Pulmonary artery endothelial cell (primary cell): Measurements from ENCODE around the gene QSOX2. TPM values are rescaled to one million over a fixed set of nuclear protein-coding genes. Genes with fewer than 3 reads are reported as not detected.

Experiments
- DNase-seq: peaks from one replicate; pipeline ENCODE4 v3.0.0-alpha.2; 2011; ENCODE audit warnings: low read depth, low spot score
- total RNA-seq: library from RNA; depleted of rRNA; stranded (reverse); fragments of >200 nt; gene quantifications from 2 replicates; pipeline ENCODE4 v1.2.3, GENCODE V29; 2014

The QSOX2 gene
- total RNA-seq, 1 donor from 2014 or later: 12.4 TPM

GRCh38 chr9:136192289-136193126 is 53.1 kb downstream of the QSOX2 start:
- DNase-seq: no peak

GRCh38 chr9:136191960-136192286 is 53.7 kb downstream of the QSOX2 start:
- no peak for DNase-seq

GRCh38 chr9:136191099-136191959 is 54.3 kb downstream of the QSOX2 start:
- DNase-seq: no peak

GRCh38 chr9:136190656-136191055 is 55.0 kb downstream of the QSOX2 start:
- no peak for DNase-seq

- no peak for DNase-seq
These were observed 55.4 kb downstream of the QSOX2 start for GRCh38 chr9:136190237-136190601.

- DNase-seq: no peak
These were observed 56.0 kb downstream of the QSOX2 start for GRCh38 chr9:136189394-136190236.

- no peak for DNase-seq
These were observed 57.7 kb downstream of the QSOX2 start for GRCh38 chr9:136187683-136188586.

GRCh38 chr9:136187197-136187596 is 58.4 kb downstream of the QSOX2 start:
- DNase-seq: no peak

- no peak for DNase-seq
These were observed 59.2 kb downstream of the QSOX2 start for GRCh38 chr9:136186386-136186785.

- DNase-seq: no peak
These were observed 59.8 kb downstream of the QSOX2 start for GRCh38 chr9:136185596-136186366.

GRCh38 chr9:136185066-136185465 is 60.5 kb downstream of the QSOX2 start:
- no peak for DNase-seq

GRCh38 chr9:136182850-136183422 is 62.7 kb downstream of the QSOX2 start:
- DNase-seq: no peak

- no peak for DNase-seq
These were observed 63.2 kb downstream of the QSOX2 start for GRCh38 chr9:136182420-136182787.

GRCh38 chr9:136181784-136182419 is 63.7 kb downstream of the QSOX2 start:
- no peak for DNase-seq

GRCh38 chr9:136180586-136180985 is 65.0 kb downstream of the QSOX2 start:
- DNase-seq: no peak

- DNase-seq: no peak
These were observed 65.9 kb downstream of the QSOX2 start for GRCh38 chr9:136179761-136180160.

GRCh38 chr9:136179101-136179616 is 66.5 kb downstream of the QSOX2 start:
- no peak for DNase-seq

GRCh38 chr9:136178773-136179075 is 66.9 kb downstream of the QSOX2 start:
- DNase-seq: no peak
